D721Med (cell line): ENCODE measurements around the gene TMEM101.
"Not testable (repeated sequence)": the region's sequence is repeated elsewhere in the genome, so short reads cannot be mapped to it uniquely, and the experiment has no call there.

ENCODE experiments used
- DNase-seq: peaks from one replicate; pipeline ENCODE4 v3.0.0; 2011; ENCODE audit warnings: low spot score; ENCODE audit not compliant: insufficient read length
- FAIRE-seq: peaks from 2 replicates; lab custom pipeline; 2011; peaks lifted over from hg19 to GRCh38; lab: Jason Lieb, UNC
- CTCF ChIP-seq: IDR thresholded peaks from 2 replicates; pipeline ENCODE4 v1.5.1; 2012; ENCODE audit warnings: mild to moderate bottlenecking, control low read depth; ENCODE audit not compliant: insufficient read depth; ENCODE audit errors: missing control alignments

TMEM101 gene

GRCh38 chr17:43970366-43970765 is 44.4 kb downstream of the TMEM101 start:
- FAIRE-seq = no peak
- no peak for DNase-seq
- TF ChIP-seq CTCF = no peak

DNA sequence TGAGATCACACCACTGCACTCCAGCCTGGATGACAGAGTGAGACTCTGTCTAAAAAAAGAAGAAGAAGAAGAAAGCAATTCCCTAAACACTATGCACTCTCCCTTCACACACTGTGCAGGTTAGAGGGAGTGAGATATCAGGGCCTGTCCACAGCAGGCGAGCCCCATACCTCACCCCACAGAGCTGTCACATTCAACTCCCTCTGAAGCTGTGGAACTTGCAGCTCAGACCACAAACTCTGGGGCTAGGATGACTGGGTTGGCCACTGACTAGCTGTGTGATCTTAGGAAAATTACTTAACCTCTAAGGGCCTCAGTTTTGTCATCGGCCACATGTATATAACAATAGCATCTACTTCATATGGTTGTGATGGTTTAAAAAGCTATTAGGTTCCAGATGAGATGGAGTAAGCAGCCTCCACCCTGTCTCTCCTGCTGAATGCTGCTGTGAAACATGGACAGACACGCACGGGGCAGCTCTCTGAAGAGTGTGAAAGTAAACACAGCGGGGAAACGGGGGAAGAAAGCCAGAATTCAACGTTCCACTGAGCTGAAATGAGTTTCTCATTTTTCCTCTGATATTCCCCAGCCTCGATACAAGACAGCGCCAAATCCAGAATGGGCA is 47.4 kb downstream of the TMEM101 start:
- DNase-seq (no peak), FAIRE-seq (no peak)
- no peak for TF ChIP-seq CTCF

GRCh38 chr17:43966276-43966675 is 48.5 kb downstream of the TMEM101 start:
- FAIRE-seq (no peak), DNase-seq (no peak)
- no peak for TF ChIP-seq CTCF

- no peak for TF ChIP-seq CTCF
- DNase-seq (no peak), FAIRE-seq (no peak)
Observed at GRCh38 chr17:43962479-43962878, 52.3 kb downstream of the TMEM101 start.

- TF ChIP-seq CTCF = no peak
- DNase-seq (no peak), FAIRE-seq (no peak)
Observed at GRCh38 chr17:43961954-43962353, 52.8 kb downstream of the TMEM101 start.

- DNase-seq = not testable (repeated sequence)
Observed at GRCh38 chr17:43961292-43961691, 53.5 kb downstream of the TMEM101 start.

More at GRCh38 chr17:43961292-43961691, 53.5 kb downstream of the TMEM101 start:
- not testable (repeated sequence) for FAIRE-seq
